ENCODE data around the gene SFT2D1.
"Not testable (repeated sequence)": the region's sequence is repeated elsewhere in the genome, so short reads cannot be mapped to it uniquely, and the experiment has no call there.

SFT2D1 gene

DNA sequence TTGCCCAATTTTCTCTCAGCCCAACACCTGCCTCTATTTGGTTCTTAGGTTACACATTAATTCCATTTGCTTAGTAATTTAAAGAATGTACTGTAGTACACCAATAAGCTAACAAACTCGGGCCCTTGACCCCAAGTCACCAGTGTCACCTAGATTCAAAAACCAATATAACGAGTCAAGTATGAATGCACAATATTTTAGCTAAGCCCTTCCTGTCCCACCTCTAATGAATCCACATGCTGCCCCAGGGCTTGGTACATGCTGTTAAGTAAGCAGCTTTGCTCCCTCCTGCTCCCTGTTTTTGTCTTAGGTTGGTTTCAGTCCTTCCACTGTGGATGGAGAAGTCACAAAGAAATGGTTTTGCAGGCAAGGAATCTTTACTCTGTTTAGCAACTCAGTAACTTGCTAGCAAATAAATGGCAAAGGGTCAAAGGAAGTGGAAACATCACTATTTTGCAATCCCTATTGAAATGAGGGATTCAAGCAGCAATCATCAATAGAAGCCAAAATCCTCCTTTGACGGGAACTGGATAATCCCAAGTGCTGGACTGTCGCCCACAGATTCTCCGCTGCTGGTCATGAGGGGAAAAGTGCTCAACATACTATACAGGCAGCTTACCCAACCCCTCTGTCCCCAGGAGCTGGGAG is 45.4 kb upstream of the SFT2D1 start:
- H2AFZ ChIP-seq (ENCODE audit: low read depth, low read length, severe bottlenecking) = no peak overlapping the region
- no peaks in the 10 kb centered on the region for H3K9me2 ChIP-seq (replicated peaks; ENCODE audit: insufficient read depth, low read length)
- H3K36me3 ChIP-seq (ENCODE audit: low read length) = no peaks in the 10 kb centered on the region
- no peaks in the 10 kb centered on the region for H3K27me3 ChIP-seq (ENCODE audit: low read length)
- no peak overlapping the region for H3K4me3 ChIP-seq (ENCODE audit: insufficient read depth, low read length, poor library complexity, severe bottlenecking)
- H3K79me2 ChIP-seq (ENCODE audit: insufficient read depth, low read length) = no peaks in the 10 kb centered on the region
- H3K4me2 ChIP-seq (ENCODE audit: low read depth, low read length, poor library complexity, severe bottlenecking) = no peak overlapping the region
- no peaks in the 10 kb centered on the region for H4K20me1 ChIP-seq (ENCODE audit: low read depth, low read length)
- no peak overlapping the region for H3K27ac ChIP-seq (ENCODE audit: low read depth, low read length)
- no peak overlapping the region for H3K9ac ChIP-seq (ENCODE audit: low read length)
- H3F3A ChIP-seq (ENCODE audit: insufficient read depth) = no peaks in the 10 kb centered on the region
- H3K9me3 ChIP-seq (ENCODE audit: insufficient read depth, low read length) = no peaks in the 10 kb centered on the region
- no peak for TF ChIP-seq EZH2phosphoT487 (conservative IDR thresholded peaks at IDR 0.05; ENCODE audit: low read length)
- TF ChIP-seq, protein P1, sequence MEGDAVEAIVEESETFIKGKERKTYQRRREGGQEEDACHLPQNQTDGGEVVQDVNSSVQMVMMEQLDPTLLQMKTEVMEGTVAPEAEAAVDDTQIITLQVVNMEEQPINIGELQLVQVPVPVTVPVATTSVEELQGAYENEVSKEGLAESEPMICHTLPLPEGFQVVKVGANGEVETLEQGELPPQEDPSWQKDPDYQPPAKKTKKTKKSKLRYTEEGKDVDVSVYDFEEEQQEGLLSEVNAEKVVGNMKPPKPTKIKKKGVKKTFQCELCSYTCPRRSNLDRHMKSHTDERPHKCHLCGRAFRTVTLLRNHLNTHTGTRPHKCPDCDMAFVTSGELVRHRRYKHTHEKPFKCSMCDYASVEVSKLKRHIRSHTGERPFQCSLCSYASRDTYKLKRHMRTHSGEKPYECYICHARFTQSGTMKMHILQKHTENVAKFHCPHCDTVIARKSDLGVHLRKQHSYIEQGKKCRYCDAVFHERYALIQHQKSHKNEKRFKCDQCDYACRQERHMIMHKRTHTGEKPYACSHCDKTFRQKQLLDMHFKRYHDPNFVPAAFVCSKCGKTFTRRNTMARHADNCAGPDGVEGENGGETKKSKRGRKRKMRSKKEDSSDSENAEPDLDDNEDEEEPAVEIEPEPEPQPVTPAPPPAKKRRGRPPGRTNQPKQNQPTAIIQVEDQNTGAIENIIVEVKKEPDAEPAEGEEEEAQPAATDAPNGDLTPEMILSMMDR (IDR thresholded peaks at IDR 0.05; ENCODE audit: insufficient read depth, low read length, poor library complexity, severe bottlenecking) = no peak

DNA sequence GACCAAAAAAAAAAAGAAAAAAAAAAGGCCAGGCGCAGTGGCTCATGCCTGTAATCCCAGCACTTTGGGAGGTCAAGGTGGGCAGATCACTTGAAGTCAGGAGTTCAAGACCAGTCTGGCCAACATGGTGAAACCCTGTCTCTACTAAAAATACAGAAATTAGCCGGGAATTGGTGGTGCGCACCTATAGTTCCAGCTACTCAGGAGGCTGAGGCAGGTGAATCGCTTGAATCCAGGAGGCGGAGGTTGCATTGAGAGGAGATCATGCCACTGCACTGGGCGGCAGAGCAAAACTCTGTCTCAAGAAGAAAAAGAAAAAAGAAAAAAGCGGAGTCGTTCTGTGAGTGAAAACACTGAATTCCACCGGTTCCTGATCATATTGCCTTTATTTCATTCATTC is 44.8 kb upstream of the SFT2D1 start:
- not testable (repeated sequence) for H3K79me2 ChIP-seq (ENCODE audit: insufficient read depth, low read length); H3K4me2 ChIP-seq (ENCODE audit: low read depth, low read length, poor library complexity, severe bottlenecking); H3K27ac ChIP-seq (ENCODE audit: low read depth, low read length)

DNA sequence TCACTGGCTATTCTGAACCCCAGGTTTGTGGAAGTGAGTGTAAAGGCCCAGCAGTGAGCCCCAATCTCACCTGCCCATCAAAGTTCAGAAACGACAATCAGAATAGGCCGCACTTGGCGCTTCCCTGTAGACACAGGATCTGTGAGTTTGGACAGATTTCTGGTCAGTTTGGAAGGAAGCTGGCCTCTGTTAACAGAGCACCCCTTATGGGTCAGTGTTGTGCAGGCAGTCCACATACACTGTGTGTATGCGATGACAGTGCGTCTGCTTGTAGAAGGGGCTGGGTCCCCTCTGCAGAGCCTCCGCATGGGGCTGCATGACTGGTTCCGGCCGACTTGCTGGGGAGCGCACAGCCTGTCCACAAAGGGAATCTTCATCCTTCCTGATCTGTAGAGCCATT is 43.8 kb upstream of the SFT2D1 start:
- Histone ChIP-seq H3K9ac (ENCODE audit: low read length) (no peak overlapping the region), H3K36me3 (ENCODE audit: low read length) (no peaks in the 10 kb centered on the region), H3K9me3 (ENCODE audit: insufficient read depth, low read length) (no peaks in the 10 kb centered on the region), H3K27me3 (ENCODE audit: low read length) (no peaks in the 10 kb centered on the region), H3F3A (ENCODE audit: insufficient read depth) (no peaks in the 10 kb centered on the region), H4K20me1 (ENCODE audit: low read depth, low read length) (no peaks in the 10 kb centered on the region), H3K79me2 (ENCODE audit: insufficient read depth, low read length) (no peaks in the 10 kb centered on the region), H3K4me3 (ENCODE audit: insufficient read depth, low read length, poor library complexity, severe bottlenecking) (no peak overlapping the region), H3K4me2 (ENCODE audit: low read depth, low read length, poor library complexity, severe bottlenecking) (no peak overlapping the region), H2AFZ (ENCODE audit: low read depth, low read length, severe bottlenecking) (no peak overlapping the region), H3K27ac (ENCODE audit: low read depth, low read length) (no peak overlapping the region), H3K9me2 (replicated peaks; ENCODE audit: insufficient read depth, low read length) (no peaks in the 10 kb centered on the region)
- TF ChIP-seq EZH2phosphoT487 (conservative IDR thresholded peaks at IDR 0.05; ENCODE audit: low read length) = no peak
- TF ChIP-seq, protein P1 (IDR thresholded peaks at IDR 0.05; ENCODE audit: insufficient read depth, low read length, poor library complexity, severe bottlenecking) = no peak

More for the DNA sequence above, 44.8 kb upstream of the SFT2D1 start:
- not testable (repeated sequence) for H3F3A ChIP-seq (ENCODE audit: insufficient read depth); H2AFZ ChIP-seq (ENCODE audit: low read depth, low read length, severe bottlenecking); H3K9me3 ChIP-seq (ENCODE audit: insufficient read depth, low read length); H4K20me1 ChIP-seq (ENCODE audit: low read depth, low read length); H3K9ac ChIP-seq (ENCODE audit: low read length); H3K36me3 ChIP-seq (ENCODE audit: low read length); H3K27me3 ChIP-seq (ENCODE audit: low read length); H3K4me3 ChIP-seq (ENCODE audit: insufficient read depth, low read length, poor library complexity, severe bottlenecking); H3K9me2 ChIP-seq (replicated peaks; ENCODE audit: insufficient read depth, low read length)

DNA sequence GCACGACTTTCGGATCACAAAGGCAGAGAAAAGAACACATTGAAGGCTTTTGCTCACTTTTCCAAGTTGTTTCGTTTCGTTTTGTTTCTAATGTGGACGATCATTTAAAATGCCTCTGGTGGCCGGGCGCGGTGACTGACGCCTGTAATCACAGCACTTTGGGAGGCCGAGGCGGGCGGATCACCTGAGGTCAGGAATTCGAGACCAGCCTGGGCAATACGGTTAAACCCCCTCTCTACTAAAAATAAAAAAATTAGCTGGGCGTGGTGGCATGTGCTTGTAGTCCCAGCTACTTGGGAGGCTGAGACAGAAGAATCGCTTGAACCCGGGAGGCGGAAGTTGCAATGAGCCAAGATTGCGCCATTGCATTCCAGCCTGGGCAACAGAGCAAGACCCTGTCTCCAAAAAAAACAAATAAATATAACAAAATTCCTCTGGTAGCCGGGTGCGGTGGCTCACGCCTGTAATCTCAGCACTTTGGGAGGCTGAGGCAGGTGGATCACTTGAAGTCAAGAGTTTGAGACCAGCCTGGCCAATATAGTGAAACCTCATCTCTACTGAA is 41.5 kb upstream of the SFT2D1 start:
- H2AFZ ChIP-seq (ENCODE audit: low read depth, low read length, severe bottlenecking) = peak overlapping the region; percentile 96
- H3K9ac ChIP-seq (ENCODE audit: low read length) = peak overlapping the region; percentile 76
- H3K36me3 ChIP-seq (ENCODE audit: low read length); H3K27ac ChIP-seq (ENCODE audit: low read depth, low read length); H3F3A ChIP-seq (ENCODE audit: insufficient read depth); H3K27me3 ChIP-seq (ENCODE audit: low read length); H3K9me2 ChIP-seq (replicated peaks; ENCODE audit: insufficient read depth, low read length); H4K20me1 ChIP-seq (ENCODE audit: low read depth, low read length); H3K9me3 ChIP-seq (ENCODE audit: insufficient read depth, low read length); H3K79me2 ChIP-seq (ENCODE audit: insufficient read depth, low read length): not testable (repeated sequence)
- H3K4me3 ChIP-seq (ENCODE audit: insufficient read depth, low read length, poor library complexity, severe bottlenecking) = peak overlapping the region; percentile 96
- H3K4me2 ChIP-seq (ENCODE audit: low read depth, low read length, poor library complexity, severe bottlenecking) = peak overlapping the region; percentile 68
